HepG2 (cell line): ENCODE data around the gene LCP2. TPM values are rescaled to one million over a fixed set of nuclear protein-coding genes. Genes with fewer than 3 reads are reported as not detected.

Experiments used
- ATAC-seq: fragments of 200-7000 bp; cut with Tn5 transposase; 3 replicates; pipeline ENCODE4 v1.9.1; 2020; ENCODE audit warnings: mild to moderate bottlenecking, moderate library complexity
- BruUV-seq: library from RNA; stranded (reverse); fragments of 400-500 nt; replicated peaks from 2 replicates; lab custom pipeline; 2021; lab: Mats Ljungman, UMichigan
- CTCF ChIA-PET: fragments of 300-600 bp; formaldehyde crosslinking; extraction: SDS; loops from one replicate; lab custom pipeline; 2021; ENCODE audit warnings: low total read pairs, inconsistent platforms, low intra/inter-chr PET ratio; lab: Yijun Ruan, JAX
- POLR2A ChIA-PET: fragments of 350-600 bp; sonication (Branson Sonifier 250); formaldehyde crosslinking; loops from one replicate; lab custom pipeline; 2020; ENCODE audit warnings: antibody characterized with exemption, inconsistent platforms; lab: Yijun Ruan, JAX
- DNase-seq: peaks from one replicate; pipeline ENCODE4 v3.0.0-alpha.2; 2015; ENCODE audit warnings: low spot score
- FAIRE-seq: peaks from 3 replicates; lab custom pipeline; 2011; peaks lifted over from hg19 to GRCh38; lab: Jason Lieb, UNC
- H2AFZ ChIP-seq: one replicate; pipeline ENCODE4 v1.6.1; 2011; ENCODE audit warnings: low read length, inconsistent platforms
- H3K27ac ChIP-seq: fragments of 300-600 bp; 3 replicates; pipeline ENCODE4 v1.8.0; 2011; ENCODE audit warnings: mixed run types, mild to moderate bottlenecking, mixed read lengths, low read length, inconsistent platforms; ENCODE audit not compliant: insufficient read depth; ENCODE audit errors: extremely low read length
- H3K27me3 ChIP-seq, 2 experiments: fragments of 200-600 bp in 1 of 2; 2 replicates in 1 of 2; 3 replicates in 1 of 2; pipeline versions ENCODE4 v1.6.0 to v1.8.0; 2011; ENCODE audit warnings: low read length in 2 of 2, mild to moderate bottlenecking in 2 of 2, moderate library complexity in 2 of 2, inconsistent platforms in 1 of 2; ENCODE audit not compliant: insufficient read depth in 2 of 2, control insufficient read depth in 1 of 2
- H3K36me3 ChIP-seq, 2 experiments: fragments of 200-600 bp in 1 of 2; replicated peaks in 1 of 2; 2 replicates in 1 of 2; 3 replicates in 1 of 2; pipeline versions ENCODE4 v1.5.1 to v1.8.0; 2011; ENCODE audit warnings: low read length in 2 of 2, inconsistent platforms in 1 of 2; ENCODE audit not compliant: insufficient read depth in 2 of 2, control insufficient read depth in 1 of 2
- H3K4me1 ChIP-seq: 2 replicates; pipeline ENCODE4 v1.5.1; 2012; ENCODE audit warnings: low read length, inconsistent platforms; ENCODE audit not compliant: insufficient read depth
- H3K4me2 ChIP-seq: 2 replicates; pipeline ENCODE4 v1.6.0; 2011; ENCODE audit warnings: low read depth, low read length, inconsistent platforms
- H3K4me3 ChIP-seq, 3 experiments: fragments of 200-600 bp in 1 of 3; sonication (generic), shearing (Covaris generic) in 1 of 3; replicated peaks in 1 of 3; 2 replicates each; pipeline ENCODE4 v1.5.1; 2011 to 2016; ENCODE audit warnings: low read length in 3 of 3, inconsistent platforms in 2 of 3, low read depth in 2 of 3, mild to moderate bottlenecking in 2 of 3, control low read depth in 1 of 3, mixed read lengths in 1 of 3; ENCODE audit not compliant: insufficient read depth in 1 of 3
- H3K79me2 ChIP-seq: one replicate; pipeline ENCODE4 v1.6.1; 2011; ENCODE audit warnings: low read length, inconsistent platforms; ENCODE audit not compliant: insufficient read depth
- H3K9ac ChIP-seq: 2 replicates; pipeline ENCODE4 v1.6.0; 2011; ENCODE audit warnings: mild to moderate bottlenecking, low read depth, low read length, inconsistent platforms; ENCODE audit not compliant: insufficient read depth
- H3K9me3 ChIP-seq: 2 replicates; pipeline ENCODE4 v1.5.1; 2012; ENCODE audit warnings: mild to moderate bottlenecking, low read length
- H4K20me1 ChIP-seq: 2 replicates; pipeline ENCODE4 v1.6.0; 2011; ENCODE audit warnings: inconsistent platforms, mild to moderate bottlenecking, low read length, moderate library complexity; ENCODE audit not compliant: insufficient read depth
- NR2F2 ChIP-seq: IDR thresholded peaks from 2 replicates; pipeline ENCODE4 v1.6.1; 2012; ENCODE audit warnings: low read depth, inconsistent platforms, borderline replicate concordance
- RBFOX2 ChIP-seq: fragments of 200-400 bp; formaldehyde crosslinking; IDR thresholded peaks from 2 replicates; pipeline ENCODE4 v1.6.1; 2017; ENCODE audit warnings: low read depth, mild to moderate bottlenecking, low read length
- THYN1 ChIP-seq: sonication (generic); formaldehyde crosslinking; IDR thresholded peaks from 2 replicates; pipeline ENCODE4 v1.8.1; 2023; ENCODE audit warnings: low read depth, mild to moderate bottlenecking, moderate library complexity, missing genetic modification reagents, borderline replicate concordance
- ZNF225 ChIP-seq: sonication (generic); formaldehyde crosslinking; IDR thresholded peaks from 2 replicates; pipeline ENCODE4 v1.4.0; 2020; ENCODE audit warnings: mild to moderate bottlenecking, missing genetic modification reagents
- ZNF350 ChIP-seq: sonication (generic); formaldehyde crosslinking; IDR thresholded peaks from 2 replicates; pipeline ENCODE4 v1.4.0; 2020; ENCODE audit warnings: mild to moderate bottlenecking, low read depth, missing genetic modification reagents, borderline replicate concordance
- ZNF530 ChIP-seq: sonication (generic); formaldehyde crosslinking; IDR thresholded peaks from 2 replicates; pipeline ENCODE4 v1.5.0; 2020; ENCODE audit warnings: low read depth, mild to moderate bottlenecking, missing genetic modification reagents
- WGBS: methylation state at CpG from one replicate; pipeline ENCODE4 v1.1.6; 2017; ENCODE audit warnings: low lambda C conversion rate; 5-methylcytosine and 5-hydroxymethylcytosine counted together
- in situ Hi-C: cut with HindIII; loops from 2 replicates; pipeline ENCODE4 v1.10.0; 2017; ENCODE audit warnings: low pct_unique_long_range_greater_than_20kb; ENCODE audit not compliant: extremely low pct_ligation_motif_present
- intact Hi-C: fragments of 100-400 bp; cut with micrococcal nuclease; formaldehyde crosslinking; loops from one replicate; pipeline ENCODE4 v1.10.0; 2022; ENCODE audit not compliant: unreplicated experiment
- polyA plus RNA-seq, 8 experiments: library from polyadenylated mRNA; depleted of rRNA in 3 of 8; stranded (reverse) in 7 of 8; unstranded in 1 of 8; fragments of >200 nt; fragmentation: Illumina TruSeq in 4 of 8; extraction: Trizol in 4 of 8; gene quantifications; 2 replicates each; pipeline versions ENCODE4 v1.2.1 to v1.2.3, GENCODE V29; 2011 to 2016; ENCODE audit warnings: low read depth in 4 of 8, missing spikeins in 1 of 8, mixed read lengths in 1 of 8; ENCODE audit not compliant: insufficient read depth in 1 of 8
- total RNA-seq, 5 experiments: library from RNA; depleted of rRNA; stranded (reverse); fragments of >200 nt; fragmentation: Illumina TruSeq; extraction: Trizol; gene quantifications; 2 replicates each; pipeline ENCODE4 v1.2.3, GENCODE V29; 2016; ENCODE audit warnings: low read depth in 1 of 5

Gene LCP2
- total and polyA plus RNA-seq, 2 of the 13 experiments (the other 11 are each of a cell fraction or from before 2014, with no cell fraction given): not detected

DNA sequence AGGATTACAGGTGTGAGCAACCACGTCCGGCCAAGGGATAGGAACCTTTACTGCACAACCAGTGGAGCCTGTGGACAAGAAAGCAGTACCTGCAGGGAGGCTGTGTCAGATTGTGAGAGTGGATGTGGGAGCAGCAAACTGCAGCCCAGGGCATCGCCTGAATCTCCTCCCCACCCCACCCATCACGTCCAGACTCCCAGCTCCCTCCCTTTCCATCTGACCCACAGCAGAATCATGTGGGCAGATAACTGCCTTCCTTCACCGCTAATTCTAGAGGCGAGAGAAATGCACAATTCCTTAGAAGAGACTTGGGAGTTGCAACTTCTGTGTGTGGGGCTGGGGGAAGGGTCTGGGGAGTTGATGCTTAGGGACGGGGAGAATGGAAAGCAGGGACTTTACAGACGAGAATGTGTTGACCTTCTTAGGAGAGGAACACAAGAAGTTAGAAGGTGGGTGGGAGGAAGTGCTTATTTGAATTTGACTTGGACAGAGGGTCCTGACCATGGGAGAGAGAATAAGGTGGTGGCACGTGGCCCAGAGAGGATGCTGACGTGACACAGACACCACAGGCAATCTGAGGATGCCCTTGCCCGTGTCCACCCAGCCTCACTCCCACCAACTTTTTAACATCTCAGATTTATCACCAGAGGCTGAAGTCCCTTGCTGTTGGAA, 4.5 kb upstream of the LCP2 start (continued):
- no peak for TF ChIP-seq ZNF350 (CRISPR knock-in tag)
- TF ChIP-seq, all 625 proteins: peak for 0

DNA sequence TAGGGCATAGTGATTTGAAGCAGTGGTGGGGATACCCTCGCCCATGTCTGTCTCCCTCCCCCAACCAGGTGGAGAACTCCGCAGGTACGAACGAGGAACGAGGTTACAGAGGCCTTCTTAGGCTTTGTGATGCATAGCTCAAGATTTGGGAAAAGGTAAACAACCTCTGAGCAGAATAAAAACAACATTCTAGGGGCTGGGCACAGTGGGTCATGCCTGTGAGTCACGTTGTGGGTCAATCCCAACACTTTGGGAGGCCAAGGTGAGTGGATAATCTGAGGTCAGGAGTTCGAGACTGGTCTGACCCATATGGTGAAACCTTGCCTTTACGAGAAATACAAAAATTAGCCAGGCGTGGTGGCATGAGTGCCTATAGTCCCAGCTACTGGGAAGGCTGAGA, 3.6 kb upstream of the LCP2 start:
- FAIRE-seq: no peak
- no peaks in the 10 kb centered on the region for H4K20me1 ChIP-seq
- intact Hi-C loops: no loop called here
- H3K4me1 ChIP-seq: no peaks in the 10 kb centered on the region
- no peak overlapping the region for H2AFZ ChIP-seq
- peaks cover 0 to 14% of the 10 kb centered on the region in 2 experiments; a peak in 1 of 5 replicates for H3K27me3 ChIP-seq
- in situ Hi-C loops: no loop called here
- CTCF ChIA-PET: no interaction called here
- H3K36me3 ChIP-seq: no peaks in the 10 kb centered on the region
- TF ChIP-seq THYN1 (CRISPR knock-in tag) (no peak), ZNF530 (CRISPR knock-in tag) (no peak), NR2F2 (no peak), RBFOX2 (no peak), ZNF225 (no peak)
- TF ChIP-seq, all 625 proteins: peak for 0
- WGBS: 33% methylated on average over 8 of the region's 9 CpGs
- no peak overlapping the region for H3K4me3 ChIP-seq
- no peaks in the 10 kb centered on the region for H3K79me2 ChIP-seq
- POLR2A ChIA-PET: no interaction called here
- no peak overlapping the region for H3K4me2 ChIP-seq
- no peak overlapping the region for H3K9ac ChIP-seq
- no peak for DNase-seq
- no peaks in the 10 kb centered on the region for H3K9me3 ChIP-seq
- H3K27ac ChIP-seq: no peak overlapping the region
- no peak for ATAC-seq
- BruUV-seq: no TSS peak
